MM.1S (cell line): ENCODE measurements around the gene CDC42BPA.

ENCODE experiments used
- DNase-seq: peaks from one replicate; pipeline ENCODE4 v3.0.0-alpha.2; 2015
- H2AFZ ChIP-seq: fragments of 300-600 bp; sonication (generic); 2 replicates; pipeline ENCODE4 v1.6.0; 2016; ENCODE audit warnings: antibody characterized with exemption, low read length
- H3F3A ChIP-seq: fragments of 300-600 bp; sonication (generic); 2 replicates; pipeline ENCODE4 v1.6.1; 2016; ENCODE audit warnings: mild to moderate bottlenecking, antibody characterized with exemption, low read length, moderate library complexity, mixed read lengths; ENCODE audit not compliant: insufficient read depth
- H3K27ac ChIP-seq: fragments of 300-600 bp; sonication (generic); 2 replicates; pipeline ENCODE4 v1.5.1; 2016; ENCODE audit warnings: mild to moderate bottlenecking, low read length
- H3K27me3 ChIP-seq: fragments of 300-600 bp; sonication (generic); replicated peaks from 2 replicates; pipeline ENCODE4 v1.6.0; 2016; ENCODE audit warnings: low read length; ENCODE audit not compliant: insufficient read depth
- H3K36me3 ChIP-seq: fragments of 300-600 bp; sonication (generic); replicated peaks from 2 replicates; pipeline ENCODE4 v1.6.1; 2016; ENCODE audit warnings: mild to moderate bottlenecking, low read length, mixed read lengths; ENCODE audit not compliant: insufficient read depth
- H3K4me1 ChIP-seq: fragments of 300-600 bp; sonication (generic); 2 replicates; pipeline ENCODE4 v1.6.1; 2016; ENCODE audit warnings: low read length, mixed read lengths
- H3K4me2 ChIP-seq: fragments of 300-600 bp; sonication (generic); 2 replicates; pipeline ENCODE4 v1.6.0; 2016; ENCODE audit warnings: low read depth, low read length
- H3K4me3 ChIP-seq: fragments of 300-600 bp; sonication (generic); 2 replicates; pipeline ENCODE4 v1.5.1; 2016; ENCODE audit warnings: low read length, mixed read lengths
- H3K79me2 ChIP-seq: fragments of 300-600 bp; sonication (generic); 2 replicates; pipeline ENCODE4 v1.6.1; 2016; ENCODE audit warnings: mixed run types, low read length, mixed read lengths
- H3K9ac ChIP-seq: fragments of 300-600 bp; sonication (generic); 2 replicates; pipeline ENCODE4 v1.6.1; 2016; ENCODE audit warnings: low read length, mixed read lengths
- H3K9me2 ChIP-seq: fragments of 300-600 bp; sonication (generic); replicated peaks from 2 replicates; pipeline ENCODE4 v1.6.1; 2016; ENCODE audit warnings: mild to moderate bottlenecking, low read length, mixed read lengths; ENCODE audit not compliant: insufficient read depth
- H3K9me3 ChIP-seq: fragments of 300-600 bp; sonication (generic); replicated peaks from 2 replicates; pipeline ENCODE4 v1.6.1; 2016; ENCODE audit warnings: mild to moderate bottlenecking, low read length, mixed read lengths; ENCODE audit not compliant: insufficient read depth
- H4K20me1 ChIP-seq: fragments of 300-600 bp; sonication (generic); 2 replicates; pipeline ENCODE4 v1.6.1; 2016; ENCODE audit warnings: mild to moderate bottlenecking, low read length, moderate library complexity, mixed read lengths; ENCODE audit not compliant: insufficient read depth
- EZH2 ChIP-seq: fragments of 300-600 bp; sonication (generic); optimal IDR thresholded peaks from 2 replicates; pipeline ENCODE3; 2017; ENCODE audit warnings: low read depth, mild to moderate bottlenecking, antibody characterized with exemption, low read length, mixed read lengths
- EZH2phosphoT487 ChIP-seq: fragments of 300-600 bp; sonication (generic); IDR thresholded peaks from 2 replicates; pipeline ENCODE4 v1.6.1; 2018; ENCODE audit warnings: antibody characterized with exemption, low read length
- TF ChIP-seq, protein P1 (sequence below): fragments of 300-600 bp; sonication (generic); IDR thresholded peaks from 2 replicates; pipeline ENCODE4 v1.5.1; 2016; ENCODE audit warnings: antibody characterized with exemption, low read length, mixed read lengths

CDC42BPA gene

DNA sequence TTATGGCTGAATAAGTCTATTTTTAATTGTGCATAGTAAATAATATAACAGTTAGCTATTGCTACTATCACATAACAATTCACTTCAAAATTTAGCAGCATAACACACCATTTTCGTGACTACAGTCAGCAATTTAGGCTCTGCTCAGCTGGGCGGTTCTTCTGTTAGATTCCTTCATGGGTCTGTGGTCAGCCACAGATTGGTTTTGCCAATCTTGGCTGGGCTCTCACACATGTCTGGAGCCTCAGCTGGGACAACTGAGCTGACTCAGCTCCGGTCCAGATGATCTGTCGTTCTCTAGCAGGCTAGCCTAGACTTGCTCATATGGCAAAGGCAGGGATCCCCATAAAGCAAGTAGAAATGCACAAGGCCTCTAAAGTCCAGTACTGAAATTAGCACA lies 15.1 kb upstream of the CDC42BPA start:
- Histone ChIP-seq H3F3A (peaks cover 13% of the 10 kb centered on the region), H3K79me2 (no peaks in the 10 kb centered on the region), H3K9ac (0 out of 2 replicates have a peak overlapping the region, but pooled peaks have one; percentile 2), H4K20me1 (no peaks in the 10 kb centered on the region), H3K4me1 (peaks cover 20% of the 10 kb centered on the region), H3K36me3 (no peaks in the 10 kb centered on the region), H3K9me2 (no peaks in the 10 kb centered on the region), H2AFZ (peak overlapping the region; percentile 25; the same call in 1 of the 2 replicates), H3K27me3 (no peaks in the 10 kb centered on the region), H3K9me3 (no peaks in the 10 kb centered on the region), H3K4me2 (peak overlapping the region; percentile 59), H3K4me3 (no peak overlapping the region), H3K27ac (peak overlapping the region; percentile 59; the same call in 1 of the 2 replicates)
- DNase-seq = peak; percentile 99
- TF ChIP-seq, protein P1, sequence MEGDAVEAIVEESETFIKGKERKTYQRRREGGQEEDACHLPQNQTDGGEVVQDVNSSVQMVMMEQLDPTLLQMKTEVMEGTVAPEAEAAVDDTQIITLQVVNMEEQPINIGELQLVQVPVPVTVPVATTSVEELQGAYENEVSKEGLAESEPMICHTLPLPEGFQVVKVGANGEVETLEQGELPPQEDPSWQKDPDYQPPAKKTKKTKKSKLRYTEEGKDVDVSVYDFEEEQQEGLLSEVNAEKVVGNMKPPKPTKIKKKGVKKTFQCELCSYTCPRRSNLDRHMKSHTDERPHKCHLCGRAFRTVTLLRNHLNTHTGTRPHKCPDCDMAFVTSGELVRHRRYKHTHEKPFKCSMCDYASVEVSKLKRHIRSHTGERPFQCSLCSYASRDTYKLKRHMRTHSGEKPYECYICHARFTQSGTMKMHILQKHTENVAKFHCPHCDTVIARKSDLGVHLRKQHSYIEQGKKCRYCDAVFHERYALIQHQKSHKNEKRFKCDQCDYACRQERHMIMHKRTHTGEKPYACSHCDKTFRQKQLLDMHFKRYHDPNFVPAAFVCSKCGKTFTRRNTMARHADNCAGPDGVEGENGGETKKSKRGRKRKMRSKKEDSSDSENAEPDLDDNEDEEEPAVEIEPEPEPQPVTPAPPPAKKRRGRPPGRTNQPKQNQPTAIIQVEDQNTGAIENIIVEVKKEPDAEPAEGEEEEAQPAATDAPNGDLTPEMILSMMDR = no peak
- TF ChIP-seq EZH2phosphoT487 (no peak), EZH2 (no peak)

DNA sequence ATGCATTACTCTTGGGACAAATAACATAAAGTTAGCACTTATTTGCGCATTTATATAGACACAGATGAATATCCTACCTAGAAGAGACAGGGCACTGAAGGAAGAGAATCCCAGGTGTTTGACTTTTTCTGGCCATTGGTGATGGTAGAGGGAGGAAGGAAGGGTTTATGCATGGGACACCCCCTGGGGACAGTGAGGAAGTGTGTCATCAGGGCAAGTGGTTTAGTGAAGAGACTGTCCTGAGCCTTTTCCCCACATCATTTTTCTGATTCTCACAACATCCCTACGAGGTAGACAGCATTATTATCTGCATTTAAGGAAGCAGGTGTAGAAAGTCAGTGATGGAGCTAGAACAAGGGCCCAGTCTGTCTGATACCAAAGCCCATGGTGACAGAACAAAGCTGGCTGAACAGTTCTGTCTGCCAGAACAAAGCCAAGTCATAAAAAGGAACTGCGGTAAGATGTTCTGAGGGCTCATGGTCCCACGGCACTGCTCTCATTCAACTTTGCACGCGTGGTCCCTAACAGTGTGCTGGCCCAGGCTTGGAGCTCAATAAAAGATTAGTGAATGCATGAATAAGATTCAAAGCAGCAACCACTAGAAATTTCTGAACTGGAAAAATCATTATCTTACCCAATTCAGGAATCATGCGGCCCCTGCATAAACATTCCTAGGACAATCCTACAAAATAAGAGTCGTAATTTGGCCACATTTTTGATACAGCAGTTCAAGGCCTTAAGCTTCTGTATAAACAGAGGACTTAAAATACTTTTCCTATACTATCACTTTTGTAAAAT lies 12.2 kb upstream of the CDC42BPA start:
- no peak for DNase-seq
- Histone ChIP-seq H3K79me2 (no peaks in the 10 kb centered on the region), H3K9ac (no peak overlapping the region), H3K4me2 (no peak overlapping the region), H3K4me1 (peaks cover 20% of the 10 kb centered on the region), H3K9me2 (no peaks in the 10 kb centered on the region), H2AFZ (no peak overlapping the region), H3K9me3 (no peaks in the 10 kb centered on the region), H3K4me3 (no peak overlapping the region), H4K20me1 (no peaks in the 10 kb centered on the region), H3K27me3 (no peaks in the 10 kb centered on the region), H3K36me3 (no peaks in the 10 kb centered on the region), H3K27ac (no peak overlapping the region), H3F3A (peaks cover 13% of the 10 kb centered on the region)
- TF ChIP-seq EZH2 (no peak), EZH2phosphoT487 (no peak)
- TF ChIP-seq, protein P1 = no peak

DNA sequence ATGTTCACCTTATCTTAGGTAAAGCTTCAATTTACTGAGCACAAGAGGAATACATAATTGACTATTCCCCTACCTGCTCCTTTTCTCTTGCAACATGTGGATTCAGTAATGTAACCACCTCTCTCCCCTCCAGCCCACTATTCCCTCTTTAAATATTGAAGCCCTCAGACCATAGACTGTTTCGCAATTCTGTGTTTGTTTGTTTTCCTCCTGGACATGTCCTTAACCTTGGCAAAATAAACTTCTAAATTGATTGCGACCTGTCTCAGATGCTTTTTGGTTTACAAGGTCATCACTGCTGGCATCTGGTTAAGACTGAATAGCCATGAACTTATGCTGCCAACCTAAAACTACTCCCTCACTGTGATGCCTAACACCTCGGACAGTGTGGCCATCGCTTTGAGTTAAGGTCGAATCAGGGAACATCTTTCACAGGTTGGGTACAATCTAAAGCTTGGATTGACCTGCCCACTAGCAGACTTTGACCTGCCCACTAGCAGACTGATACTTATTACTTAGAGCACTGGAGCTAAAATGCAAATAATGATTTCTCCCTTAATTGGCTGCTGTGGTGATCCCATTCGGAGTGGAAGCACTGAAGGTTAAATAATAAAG lies 10.2 kb upstream of the CDC42BPA start:
- Histone ChIP-seq H3K36me3 (no peaks in the 10 kb centered on the region), H3K4me3 (no peak overlapping the region), H2AFZ (no peak overlapping the region), H3K4me2 (no peak overlapping the region), H3K9ac (no peak overlapping the region), H4K20me1 (no peaks in the 10 kb centered on the region), H3K27me3 (no peaks in the 10 kb centered on the region), H3K79me2 (no peaks in the 10 kb centered on the region), H3K9me2 (no peaks in the 10 kb centered on the region), H3F3A (peaks cover 9% of the 10 kb centered on the region), H3K9me3 (no peaks in the 10 kb centered on the region), H3K4me1 (peaks cover 14% of the 10 kb centered on the region), H3K27ac (no peak overlapping the region)
- DNase-seq = no peak
- TF ChIP-seq EZH2phosphoT487 (no peak), EZH2 (no peak)
- TF ChIP-seq, protein P1 = no peak
